ENCODE data around the gene UQCC2.

- TF ChIP-seq EZH2 (IDR thresholded peaks at IDR 0.05; ENCODE audit: insufficient read depth, poor library complexity, severe bottlenecking), result no peak
- no peak for TF ChIP-seq EZH2phosphoT487 (IDR thresholded peaks at IDR 0.05; ENCODE audit: insufficient read depth, low read depth)
These were observed 7.2 kb upstream of the UQCC2 start for GRCh38 chr6:33718713-33719112.

All from GM23248 (cell line).